Psoas muscle (tissue), 8 donors: Measurements from ENCODE around the gene RBFOX1. TPM values are rescaled to one million over a fixed set of nuclear protein-coding genes. Genes with fewer than 3 reads are reported as not detected.

Source experiments
- ATAC-seq, 4 donors: fragments of 200-7000 bp; cut with Tn5 transposase; one replicate each; pipeline ENCODE4 v1.9.1; 2020; ENCODE audit warnings: moderate library complexity in 3 of 4, mild to moderate bottlenecking in 2 of 4
- DNase-seq, 2 donors: peaks; one replicate each; pipeline ENCODE4 v3.0.0-alpha.2; 2020
- H3K27ac ChIP-seq: fragments of 200-600 bp; one replicate; pipeline ENCODE4 v1.8.0; 2022
- H3K27me3 ChIP-seq, 3 donors: fragments of 200-600 bp in 1 of 3; one replicate each; pipeline versions ENCODE4 v1.6.1 to v1.8.0; 2013 to 2022; ENCODE audit warnings: low read length in 2 of 3, mild to moderate bottlenecking in 2 of 3, moderate library complexity in 1 of 3; ENCODE audit not compliant: insufficient read depth in 3 of 3
- H3K36me3 ChIP-seq, 2 donors: fragments of 200-600 bp in 1 of 2; one replicate each; pipeline versions ENCODE4 v1.6.1 to v1.8.0; 2013 to 2022; ENCODE audit warnings: low read depth in 1 of 2, mild to moderate bottlenecking in 1 of 2, moderate library complexity in 1 of 2; ENCODE audit not compliant: insufficient read depth in 1 of 2
- H3K4me1 ChIP-seq: fragments of 200-600 bp; one replicate; pipeline ENCODE4 v1.8.0; 2022
- H3K4me3 ChIP-seq: fragments of 200-600 bp; one replicate; pipeline ENCODE4 v1.8.0; 2022; ENCODE audit warnings: mild to moderate bottlenecking
- H3K9me3 ChIP-seq: fragments of 200-600 bp; one replicate; pipeline ENCODE4 v1.8.0; 2022
- CTCF ChIP-seq: fragments of 200-600 bp; IDR thresholded peaks from one replicate; pipeline ENCODE4 v1.8.0; 2022; ENCODE audit warnings: antibody characterized with exemption
- WGBS, 3 donors: extraction: QIAGEN DNeasy Blood & Tissue Kit; methylation state at CpG; one replicate each; pipeline versions ENCODE4 v1.1.6 to v1.1.7; 2013; 5-methylcytosine and 5-hydroxymethylcytosine counted together
- intact Hi-C, 2 donors: fragments of 100-400 bp; cut with DNase I; formaldehyde crosslinking; loops; one replicate each; pipeline versions ENCODE4 v1.11.0 to v1.14.2; 2022
- polyA plus RNA-seq, 3 donors: library from polyadenylated mRNA; stranded (reverse); fragments of 200-250 nt; gene quantifications; one replicate each; pipeline ENCODE4 v1.2.3, GENCODE V29; 2013
- total RNA-seq, 4 donors: library from RNA; stranded (reverse); fragmentation: NEBNext Ultra II Directional in 2 of 4; extraction: Animal tissue kit (Norgen Biotek cat#: 25700) in 2 of 4; gene quantifications; one replicate each; pipeline versions ENCODE4 v1.2.1 to v1.2.4, GENCODE V29; 2021 to 2023
- donor health status: healthy with polysubstance abuse.
- donor health status: DM: no; HTN: no; CAD: no; lungs with moderate emphysema.
- donor health status: Bipolar disorder and iron deficiency.
- donor health status: healthy.
- donor health status: DM: yes; HTN: yes; CAD: no.
- donor health status: DM: no; HTN: no; CAD: no.
- donor health status: DM: no; HTN: no; CAD: no.
- donor health status: DM: yes; HTN: yes; CAD: no.

RBFOX1 gene
- total and polyA plus RNA-seq, 7 donors, result 2.8 to 141 (median 113) TPM

GRCh38 chr16:7602291-7602950, 269.8 kb downstream of the RBFOX1 start:
- WGBS, 3 donors, result 63 to 71% (median 64%) methylated on average over 7 of the region's 7 CpGs
- DNase-seq (no peak), ATAC-seq (no peak)
- Histone ChIP-seq H3K4me3 (no peak overlapping the region), H3K36me3 (peaks cover 0 to 5% of the 10 kb centered on the region in 2 donors), H3K9me3 (no peaks in the 10 kb centered on the region), H3K27ac (peak overlapping the region; percentile 38), H3K27me3 (no peaks in the 10 kb centered on the region), H3K4me1 (peaks cover 44% of the 10 kb centered on the region)
- TF ChIP-seq CTCF, result no peak
- intact Hi-C loops, result loop anchor here (10.0 kb wide), 2 partner anchors 178 to 198 kb away; no protein-coding TSS in a partner anchor

- H3K27me3 ChIP-seq, result no peaks in the 10 kb centered on the region
- H3K36me3 ChIP-seq, result peaks cover 0 to 22% of the 10 kb centered on the region in 2 donors
- ATAC-seq, result peak; percentile 74 to 94 (median 89)
- H3K9me3 ChIP-seq, result no peaks in the 10 kb centered on the region
- peak overlapping the region; percentile 81 for H3K27ac ChIP-seq
- TF ChIP-seq CTCF, result no peak
- no peak for DNase-seq
- WGBS, 3 donors, result 32 to 47% (median 40%) methylated on average over 5 to 6 of the region's 6 CpGs
- intact Hi-C loops, result loop anchor here (10.0 kb wide), 2 partner anchors 181 to 201 kb away; no protein-coding TSS in a partner anchor
- peaks cover 28% of the 10 kb centered on the region for H3K4me1 ChIP-seq
- no peak overlapping the region for H3K4me3 ChIP-seq
Measured at GRCh38 chr16:7605812-7606211, 273.2 kb downstream of the RBFOX1 start.

GRCh38 chr16:7612671-7613070, 280.0 kb downstream of the RBFOX1 start:
- intact Hi-C loops, result no loop called here
- no peak overlapping the region for H3K27ac ChIP-seq
- H3K9me3 ChIP-seq, result no peaks in the 10 kb centered on the region
- H3K4me3 ChIP-seq, result no peak overlapping the region
- ATAC-seq (no peak), DNase-seq (no peak)
- H3K4me1 ChIP-seq, result peaks cover 5% of the 10 kb centered on the region
- peaks cover 0 to 22% of the 10 kb centered on the region in 2 donors for H3K36me3 ChIP-seq
- 79 to 83% (median 81%) methylated on average over 8 of the region's 8 CpGs for WGBS, 3 donors
- H3K27me3 ChIP-seq, result no peaks in the 10 kb centered on the region
- TF ChIP-seq CTCF, result no peak

- ATAC-seq (no peak), DNase-seq (no peak)
- intact Hi-C loops, result no loop called here
- WGBS, 3 donors, result 80 to 81% (median 80%) methylated on average over 2 of the region's 2 CpGs
- H3K9me3 ChIP-seq, result no peaks in the 10 kb centered on the region
- H3K36me3 ChIP-seq, result peaks cover 0 to 17% of the 10 kb centered on the region in 2 donors
- no peak overlapping the region for H3K27ac ChIP-seq
- H3K4me1 ChIP-seq, result peaks cover 5% of the 10 kb centered on the region
- no peak overlapping the region for H3K4me3 ChIP-seq
- no peaks in the 10 kb centered on the region for H3K27me3 ChIP-seq
- TF ChIP-seq CTCF, result no peak
Measured at GRCh38 chr16:7613518-7613917, 280.9 kb downstream of the RBFOX1 start.
